SK-N-SH (cell line): ENCODE results near the gene CDH23.

Experiments used
- CHD2 ChIP-seq: fragments of 150-350 bp; IDR thresholded peaks from 2 replicates; pipeline ENCODE4 v1.6.1; 2018; ENCODE audit warnings: low read length; ENCODE audit not compliant: partially characterized antibody
- CTCF ChIP-seq: fragments of 200-600 bp; sonication (generic); IDR thresholded peaks from 2 replicates; pipeline ENCODE4 v1.6.1; 2017; ENCODE audit warnings: antibody characterized with exemption, mild to moderate bottlenecking, moderate library complexity
- EZH2phosphoT487 ChIP-seq: fragments of 200-600 bp; sonication (generic); IDR thresholded peaks from 2 replicates; pipeline ENCODE4 v1.6.1; 2017; ENCODE audit warnings: low read depth, mixed run types, mild to moderate bottlenecking, antibody characterized with exemption, moderate library complexity, borderline replicate concordance
- JUND ChIP-seq: IDR thresholded peaks from 2 replicates; pipeline ENCODE4 v1.4.0; 2012
- RAD21 ChIP-seq: IDR thresholded peaks from 2 replicates; pipeline ENCODE4 v1.6.1; 2012; ENCODE audit warnings: mild to moderate bottlenecking, low read length
- REST ChIP-seq: IDR thresholded peaks from 2 replicates; pipeline ENCODE4 v1.6.1; 2012; ENCODE audit warnings: mild to moderate bottlenecking, low read depth, low read length, moderate library complexity
- RFX5 ChIP-seq: IDR thresholded peaks from 2 replicates; pipeline ENCODE4 v1.6.1; 2012; ENCODE audit warnings: mild to moderate bottlenecking, improper control_type of control experiment, low read length
- SIN3A ChIP-seq: IDR thresholded peaks from 2 replicates; pipeline ENCODE4 v1.6.1; 2012; ENCODE audit warnings: low read depth, mild to moderate bottlenecking, low read length, moderate library complexity, borderline replicate concordance
- TAF1 ChIP-seq: IDR thresholded peaks from 2 replicates; pipeline ENCODE4 v1.6.1; 2012; ENCODE audit warnings: low read depth, mild to moderate bottlenecking, low read length, moderate library complexity, borderline replicate concordance
- TCF12 ChIP-seq: IDR thresholded peaks from 2 replicates; pipeline ENCODE4 v1.4.0; 2012
- TEAD4 ChIP-seq: IDR thresholded peaks from 2 replicates; pipeline ENCODE4 v1.4.0; 2012; ENCODE audit warnings: mild to moderate bottlenecking, borderline replicate concordance; ENCODE audit not compliant: insufficient read depth
- YY1 ChIP-seq: IDR thresholded peaks from 2 replicates; pipeline ENCODE4 v1.4.0; 2012; ENCODE audit warnings: low read depth, mild to moderate bottlenecking

- no peak for TF ChIP-seq CTCF
- TF ChIP-seq EZH2phosphoT487: no peak
- TF ChIP-seq RFX5: no peak
- TF ChIP-seq REST: no peak
- no peak for TF ChIP-seq SIN3A
- TF ChIP-seq TEAD4: no peak
- no peak for TF ChIP-seq TAF1
- no peak for TF ChIP-seq CHD2
- TF ChIP-seq YY1: no peak
- TF ChIP-seq TCF12: no peak
- no peak for TF ChIP-seq RAD21
- no peak for TF ChIP-seq JUND
Observed at GRCh38 chr10:71599518-71599917, 202.8 kb downstream of the CDH23 start.
